Smooth muscle cell (in vitro differentiated cells): ENCODE data around the gene TMOD3. TPM values are rescaled to one million over a fixed set of nuclear protein-coding genes. Genes with fewer than 3 reads are reported as not detected.
A peak's percentile ranks its signal among the peaks of the same experiment; 100 is the strongest.

Source experiments
- DNase-seq: peaks from one replicate; lab custom pipeline; 2025; ENCODE audit not compliant: unreplicated experiment; lab: John Stamatoyannopoulos, UW
- H2AFZ ChIP-seq: fragments of 200-600 bp; sonication (generic); 2 replicates; pipeline ENCODE4 v1.6.0; 2016; ENCODE audit warnings: antibody characterized with exemption, low read depth, mild to moderate bottlenecking
- H3F3A ChIP-seq: fragments of 200-600 bp; sonication (generic); 2 replicates; pipeline ENCODE4 v1.6.0; 2017; ENCODE audit warnings: antibody characterized with exemption, low read depth
- H3K27ac ChIP-seq: fragments of 200-600 bp; sonication (generic); 2 replicates; pipeline ENCODE4 v1.5.1; 2016; ENCODE audit warnings: low read depth, mild to moderate bottlenecking
- H3K27me3 ChIP-seq: fragments of 200-600 bp; sonication (generic); 2 replicates; pipeline ENCODE4 v1.6.1; 2016; ENCODE audit warnings: low read depth, mild to moderate bottlenecking
- H3K36me3 ChIP-seq: fragments of 200-600 bp; sonication (generic); 2 replicates; pipeline ENCODE4 v1.5.1; 2016; ENCODE audit warnings: low read depth
- H3K4me1 ChIP-seq: fragments of 200-600 bp; sonication (generic); 2 replicates; pipeline ENCODE4 v1.5.1; 2016; ENCODE audit warnings: low read depth
- H3K4me2 ChIP-seq: fragments of 200-600 bp; sonication (generic); 2 replicates; pipeline ENCODE4 v1.6.0; 2016; ENCODE audit warnings: mild to moderate bottlenecking
- H3K4me3 ChIP-seq: fragments of 200-600 bp; sonication (generic); 2 replicates; pipeline ENCODE4 v1.5.1; 2016; ENCODE audit warnings: mild to moderate bottlenecking
- H3K79me2 ChIP-seq: fragments of 200-600 bp; sonication (generic); 2 replicates; pipeline ENCODE4 v1.6.0; 2016; ENCODE audit warnings: low read depth, mild to moderate bottlenecking
- H3K9ac ChIP-seq: fragments of 200-600 bp; sonication (generic); 2 replicates; pipeline ENCODE4 v1.6.0; 2016; ENCODE audit warnings: low read depth
- H3K9me3 ChIP-seq: fragments of 200-600 bp; sonication (generic); replicated peaks from 2 replicates; pipeline ENCODE4 v1.5.1; 2016; ENCODE audit warnings: low read depth
- H4K20me1 ChIP-seq: fragments of 200-600 bp; sonication (generic); 2 replicates; pipeline ENCODE4 v1.6.0; 2016; ENCODE audit warnings: low read depth
- CTCF ChIP-seq: fragments of 200-600 bp; sonication (generic); IDR thresholded peaks from 2 replicates; pipeline ENCODE4 v1.5.1; 2017; ENCODE audit warnings: borderline replicate concordance, mild to moderate bottlenecking, antibody characterized with exemption; ENCODE audit not compliant: insufficient read depth, poor library complexity, severe bottlenecking
- WGBS: methylation state at CpG from one replicate; pipeline ENCODE4 v1.1.7; 2016; ENCODE audit warnings: low lambda C conversion rate; 5-methylcytosine and 5-hydroxymethylcytosine counted together
- polyA plus RNA-seq: library from polyadenylated mRNA; unstranded; fragments of >200 nt; fragmentation: Nextera tagmentation; extraction: Ambion mirVana; gene quantifications from 2 replicates; pipeline ENCODE4 v1.2.1, GENCODE V29; 2016
- total RNA-seq: library from RNA; depleted of rRNA; stranded (reverse); fragments of >200 nt; gene quantifications from 2 replicates; pipeline ENCODE4 v1.2.3, GENCODE V29; 2014

The TMOD3 gene
- total and polyA plus RNA-seq, 2 experiments from 2014 or later: 18.6 to 35.7 TPM

GRCh38 chr15:51799282-51800252 lies 29.9 kb upstream of the TMOD3 start:
- no peaks in the 10 kb centered on the region for H3K4me1 ChIP-seq
- no peaks in the 10 kb centered on the region for H3F3A ChIP-seq
- no peak for DNase-seq
- H3K4me2 ChIP-seq: no peak overlapping the region
- H3K27ac ChIP-seq: no peak overlapping the region
- no peaks in the 10 kb centered on the region for H3K9me3 ChIP-seq
- no peak overlapping the region for H3K9ac ChIP-seq
- no peaks in the 10 kb centered on the region for H3K36me3 ChIP-seq
- no peak overlapping the region for H3K4me3 ChIP-seq
- H4K20me1 ChIP-seq: no peaks in the 10 kb centered on the region
- H3K27me3 ChIP-seq: no peaks in the 10 kb centered on the region
- no peak for TF ChIP-seq CTCF
- no peak overlapping the region for H2AFZ ChIP-seq
- 92% methylated on average over 6 of the region's 6 CpGs for WGBS
- no peaks in the 10 kb centered on the region for H3K79me2 ChIP-seq

DNA sequence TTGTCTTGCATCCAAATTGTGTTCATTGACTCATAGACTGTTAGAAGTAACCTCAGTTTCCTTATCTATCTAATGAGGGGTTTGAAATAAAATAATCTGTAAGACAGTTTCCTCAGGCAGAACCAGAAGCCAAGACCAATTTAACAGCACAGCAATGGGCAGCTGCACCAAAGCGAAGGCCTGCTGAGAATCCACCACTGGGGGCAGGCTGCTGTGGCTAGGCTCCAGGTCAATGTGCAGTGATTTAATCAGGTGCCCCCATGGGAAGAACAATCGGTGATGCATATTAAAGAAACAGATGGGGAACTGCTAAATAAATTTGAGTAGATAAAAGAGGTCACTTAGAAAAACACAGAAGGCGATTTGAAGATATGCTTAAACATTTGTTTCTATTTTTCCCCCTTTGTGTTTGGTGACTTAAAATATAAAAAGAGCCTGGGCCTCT lies 28.0 kb upstream of the TMOD3 start:
- no peaks in the 10 kb centered on the region for H3K36me3 ChIP-seq
- H3K9ac ChIP-seq: no peak overlapping the region
- WGBS: 63% methylated on average over 3 of the region's 3 CpGs
- no peaks in the 10 kb centered on the region for H3K9me3 ChIP-seq
- H3K27ac ChIP-seq: peak overlapping the region; percentile 17
- H3K4me2 ChIP-seq: no peak overlapping the region
- no peak overlapping the region for H2AFZ ChIP-seq
- peak; percentile 36 for TF ChIP-seq CTCF
- DNase-seq: no peak
- no peaks in the 10 kb centered on the region for H3F3A ChIP-seq
- H3K4me3 ChIP-seq: no peak overlapping the region
- no peaks in the 10 kb centered on the region for H4K20me1 ChIP-seq
- H3K27me3 ChIP-seq: no peaks in the 10 kb centered on the region
- no peaks in the 10 kb centered on the region for H3K4me1 ChIP-seq
- H3K79me2 ChIP-seq: no peaks in the 10 kb centered on the region

- Histone ChIP-seq H3F3A (no peaks in the 10 kb centered on the region), H3K9ac (peak overlapping the region; percentile 17), H3K9me3 (no peaks in the 10 kb centered on the region), H3K27ac (peak overlapping the region; percentile 65), H3K4me2 (no peak overlapping the region), H3K79me2 (no peaks in the 10 kb centered on the region), H4K20me1 (no peaks in the 10 kb centered on the region), H3K36me3 (no peaks in the 10 kb centered on the region), H2AFZ (no peak overlapping the region), H3K4me3 (no peak overlapping the region), H3K4me1 (no peaks in the 10 kb centered on the region), H3K27me3 (no peaks in the 10 kb centered on the region)
- no peak for TF ChIP-seq CTCF
- WGBS: 80% methylated on average over 5 of the region's 5 CpGs
- no peak for DNase-seq
These were observed 26.9 kb upstream of the TMOD3 start for GRCh38 chr15:51802593-51802992.

DNA sequence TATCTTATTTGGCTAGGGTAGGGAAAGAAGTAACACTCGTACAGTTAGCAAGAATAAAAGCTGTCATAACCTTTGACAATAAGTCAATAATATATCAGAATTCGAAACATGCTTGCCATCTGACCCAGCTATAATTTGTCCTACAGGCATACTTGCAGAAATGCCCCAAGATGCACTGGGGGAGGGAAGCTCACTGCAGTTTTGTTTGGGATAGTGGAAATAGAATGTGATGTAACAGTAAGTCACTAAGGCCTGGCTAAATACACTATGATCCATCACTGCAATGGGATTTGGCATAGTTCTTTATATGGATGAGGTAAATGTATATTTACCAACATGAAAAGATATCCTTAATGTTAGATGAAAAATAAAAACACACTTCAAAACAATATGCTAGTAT lies 25.5 kb upstream of the TMOD3 start:
- H3K4me3 ChIP-seq: no peak overlapping the region
- no peak overlapping the region for H3K4me2 ChIP-seq
- no peaks in the 10 kb centered on the region for H3K36me3 ChIP-seq
- H3K27me3 ChIP-seq: no peaks in the 10 kb centered on the region
- no peaks in the 10 kb centered on the region for H3K4me1 ChIP-seq
- H3K9me3 ChIP-seq: no peaks in the 10 kb centered on the region
- H3K27ac ChIP-seq: no peak overlapping the region
- no peaks in the 10 kb centered on the region for H3K79me2 ChIP-seq
- H4K20me1 ChIP-seq: no peaks in the 10 kb centered on the region
- no peak for TF ChIP-seq CTCF
- 96% methylated on average over 2 of the region's 2 CpGs for WGBS
- no peak for DNase-seq
- H3K9ac ChIP-seq: no peak overlapping the region
- H3F3A ChIP-seq: no peaks in the 10 kb centered on the region
- no peak overlapping the region for H2AFZ ChIP-seq
